Measurements from ENCODE around the gene HEXIM2.
A peak's percentile ranks its signal among the peaks of the same experiment; 100 is the strongest.
"Not testable (repeated sequence)": the region's sequence is repeated elsewhere in the genome, so short reads cannot be mapped to it uniquely, and the experiment has no call there.

Gene HEXIM2

GRCh38 chr17:45171338-45172231 lies 9.9 kb downstream of the HEXIM2 start:
- peak; percentile 77 for DNase-seq

DNA sequence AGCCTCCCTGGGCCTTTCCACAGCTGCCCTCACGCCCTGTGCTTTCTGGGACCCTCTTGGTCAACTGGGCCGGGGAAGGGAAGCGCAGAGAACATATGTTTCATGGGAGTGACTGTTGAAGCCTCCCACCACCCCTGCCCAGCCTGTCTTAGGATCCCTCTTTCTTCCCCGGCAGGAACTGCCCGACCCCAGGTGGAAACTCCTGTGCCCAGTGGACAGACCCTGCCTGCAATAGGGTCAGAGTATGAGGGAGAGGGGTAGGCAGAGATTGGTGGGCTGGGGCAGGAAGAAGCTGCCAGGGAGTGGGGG lies 10.5 kb downstream of the HEXIM2 start:
- DNase-seq: no peak

DNA sequence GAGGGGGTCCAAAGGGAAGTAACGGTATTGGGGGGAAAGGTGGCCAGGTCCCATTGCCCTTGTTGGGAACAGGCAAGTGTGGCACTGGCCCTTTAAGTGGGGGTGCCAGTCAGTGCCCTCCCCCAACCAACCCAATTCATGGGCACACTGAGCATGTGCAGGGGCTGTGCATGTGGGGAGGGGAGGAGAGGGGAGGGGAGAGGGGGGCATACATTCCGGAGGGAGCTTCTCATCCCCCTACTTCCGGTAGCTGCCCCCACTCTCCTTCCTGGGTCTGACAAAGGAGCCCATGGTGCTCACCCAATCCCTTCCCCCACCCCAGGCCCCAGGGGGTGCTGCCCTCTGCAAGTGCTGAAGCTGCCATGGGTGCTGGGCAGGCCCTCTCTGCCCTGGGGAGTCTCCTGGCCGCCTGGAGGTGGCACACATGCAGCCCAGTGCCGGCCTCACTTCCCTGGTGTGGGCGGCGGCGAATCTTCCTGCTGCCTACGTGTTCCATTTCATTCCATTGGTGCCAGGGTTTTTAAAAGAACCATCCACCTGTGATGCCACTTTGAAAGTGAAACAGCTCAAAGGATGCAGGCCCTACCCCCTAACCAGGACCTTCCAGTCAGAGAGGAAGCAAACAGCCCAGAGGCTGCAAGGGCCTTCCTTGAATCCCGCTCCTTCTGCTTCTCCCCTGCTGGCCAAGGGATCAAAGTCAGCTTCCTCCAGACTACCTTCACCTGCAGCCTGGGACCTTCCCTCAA lies 11.0 kb downstream of the HEXIM2 start:
- DNase-seq: peak; percentile 82

- no peak for DNase-seq
Observed at GRCh38 chr17:45175759-45176115, 14.1 kb downstream of the HEXIM2 start.

- no peak for DNase-seq
Observed at GRCh38 chr17:45177563-45177962, 15.9 kb downstream of the HEXIM2 start.

DNA sequence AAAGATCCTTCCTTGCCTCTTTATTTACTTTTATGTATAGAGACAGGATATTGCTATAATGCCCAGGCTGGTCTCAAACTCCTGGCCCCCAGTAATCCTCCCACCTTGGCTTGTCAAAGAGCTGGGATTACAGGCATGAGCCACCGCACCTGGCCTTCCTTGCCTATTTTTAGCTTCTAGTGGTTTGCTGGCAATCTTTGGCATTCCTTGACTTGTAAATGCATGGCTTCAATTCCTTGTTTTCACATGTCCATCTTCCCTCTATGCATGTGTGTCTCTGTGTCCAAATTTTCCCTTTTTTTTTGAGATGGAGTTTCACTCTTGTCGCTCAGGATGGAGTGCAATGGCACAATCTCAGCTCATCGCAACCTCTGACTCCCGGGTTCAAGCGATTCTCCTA lies 22.5 kb downstream of the HEXIM2 start:
- no peak for DNase-seq

DNA sequence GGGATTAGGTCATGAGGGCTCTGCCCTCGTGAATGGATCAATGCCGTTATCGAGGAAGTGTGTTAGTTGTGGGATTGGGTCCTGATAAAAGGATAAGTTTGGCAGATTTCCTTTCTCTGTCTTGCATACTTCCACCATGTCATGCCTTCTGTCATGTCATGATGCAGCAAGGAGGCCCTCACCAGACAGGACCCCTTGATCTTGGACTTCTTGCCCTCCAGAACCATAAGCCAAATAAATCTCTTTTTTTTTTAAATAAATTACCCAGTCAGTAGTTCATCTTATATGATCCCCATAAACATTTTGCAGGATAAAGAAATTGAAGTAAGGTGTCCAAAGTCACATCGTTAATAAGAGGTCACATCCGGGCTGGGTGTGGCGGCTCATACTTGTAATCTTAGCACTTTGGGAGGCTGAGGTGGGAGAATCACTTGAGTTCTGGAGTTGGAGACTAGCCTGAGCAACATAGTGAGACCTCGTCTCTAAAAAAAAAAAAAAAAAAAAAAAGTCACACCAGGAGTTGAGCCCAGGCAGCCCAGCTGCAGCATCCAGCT lies 25.2 kb downstream of the HEXIM2 start:
- DNase-seq: no peak

GRCh38 chr17:45189009-45189408 lies 27.3 kb downstream of the HEXIM2 start:
- no peak for DNase-seq

DNA sequence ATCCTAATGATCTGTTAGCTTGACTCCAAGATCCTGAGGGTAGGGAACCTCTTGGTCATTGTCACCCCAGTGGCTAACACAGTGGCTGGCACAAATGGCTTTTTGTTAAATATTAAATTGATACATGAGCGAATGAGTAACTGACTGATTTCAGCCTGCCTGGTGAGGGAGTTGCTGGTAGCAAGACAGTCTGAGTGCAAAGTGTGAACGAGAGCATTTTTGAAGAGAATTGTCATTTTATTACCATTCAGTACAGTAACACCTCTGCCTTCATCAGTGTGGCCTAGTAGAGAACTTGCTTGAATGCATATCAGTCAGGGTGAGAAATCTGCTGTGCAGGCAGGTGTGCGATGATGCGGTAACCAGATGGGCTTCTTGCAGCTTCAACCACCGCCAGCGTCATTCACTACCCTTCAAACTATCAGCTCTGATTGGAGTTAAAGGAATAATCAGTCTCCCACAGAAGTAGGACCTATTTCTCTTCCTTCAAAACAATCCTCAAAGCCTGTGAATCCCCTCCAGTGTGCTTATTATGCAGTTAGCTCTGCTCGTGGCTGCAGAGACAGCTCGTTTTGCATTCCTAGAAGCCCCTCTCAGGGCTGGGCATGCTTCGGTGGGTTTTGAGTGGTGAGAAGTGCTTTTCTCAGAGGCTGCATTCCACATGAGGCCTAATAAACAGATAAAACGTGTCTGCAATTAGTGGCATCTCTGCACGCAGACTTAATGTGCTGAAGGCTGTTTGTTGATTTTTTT lies 29.0 kb downstream of the HEXIM2 start:
- DNase-seq: peak; percentile 36

GRCh38 chr17:45195424-45195823 lies 33.7 kb downstream of the HEXIM2 start:
- DNase-seq: no peak

DNA sequence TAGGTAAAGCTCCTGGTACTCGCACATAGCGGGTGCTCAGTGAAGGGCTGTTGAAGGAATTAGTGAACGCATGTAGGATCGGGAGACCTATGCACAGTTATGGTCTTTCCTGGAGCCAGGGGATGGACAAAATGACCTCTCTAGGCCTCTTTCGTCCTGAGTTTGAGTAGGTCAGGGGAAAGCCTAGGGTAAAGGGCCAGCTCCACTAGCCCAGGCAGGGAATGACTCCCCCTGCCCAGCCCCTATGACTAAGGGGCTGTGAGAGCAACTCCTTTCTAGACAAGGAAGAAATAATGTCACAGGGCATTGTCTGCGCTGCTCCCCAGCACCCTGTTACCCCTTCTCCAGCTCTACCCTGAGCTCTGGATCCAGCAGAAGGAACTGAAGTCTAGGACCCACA lies 35.4 kb downstream of the HEXIM2 start:
- DNase-seq: no peak

- DNase-seq: peak; percentile 92
Observed at GRCh38 chr17:45197555-45198334, 36.1 kb downstream of the HEXIM2 start.

DNA sequence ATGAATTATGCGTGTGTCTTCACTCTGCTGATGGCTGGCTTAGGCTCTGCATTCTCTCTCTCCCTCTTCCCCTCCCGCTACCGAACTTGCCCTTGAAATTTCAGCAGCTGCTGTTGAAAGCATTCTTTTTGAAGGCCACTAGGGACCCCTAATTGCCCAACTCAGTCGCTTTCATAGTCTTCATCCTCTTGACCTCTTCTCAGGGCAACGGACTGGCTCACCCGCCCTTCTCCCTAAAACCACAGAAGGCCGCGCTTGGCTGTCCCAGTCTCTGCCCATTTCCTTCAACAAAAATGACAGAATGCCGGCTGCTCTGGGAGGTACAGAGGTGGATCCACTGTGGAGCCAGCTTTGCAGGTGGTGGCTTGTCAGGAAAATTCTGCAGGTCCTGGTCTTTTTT lies 39.0 kb downstream of the HEXIM2 start:
- peak; percentile 52 for DNase-seq

DNA sequence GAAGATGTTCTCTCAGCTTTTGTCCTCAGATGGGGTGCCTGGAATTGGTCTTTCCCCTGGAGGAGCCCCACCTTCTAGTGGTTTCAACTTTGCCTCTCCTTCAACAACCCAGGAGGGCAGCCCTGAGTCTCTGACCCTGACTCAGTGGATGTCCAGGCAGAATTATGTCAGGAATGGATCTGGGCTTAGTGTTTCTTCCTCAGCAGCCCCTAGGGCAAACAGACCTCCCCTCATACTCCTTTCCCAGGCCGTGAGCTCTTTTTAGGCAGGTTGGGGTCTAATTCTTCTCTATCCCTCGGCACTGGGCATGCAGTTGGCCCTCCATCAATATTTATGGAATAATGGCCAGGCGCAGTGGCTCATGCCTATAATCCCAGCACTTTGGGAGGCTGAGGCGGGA lies 39.8 kb downstream of the HEXIM2 start:
- DNase-seq: no peak

GRCh38 chr17:45201880-45202279 lies 40.2 kb downstream of the HEXIM2 start:
- not testable (repeated sequence) for DNase-seq

- peak; percentile 87 for DNase-seq
Observed at GRCh38 chr17:45218895-45219661, 57.4 kb downstream of the HEXIM2 start.

All from retina (tissue), 1 donor.